CD1c-positive myeloid dendritic cell (primary cell): Measurements from ENCODE around the gene AMOTL2.

Experiments used
- DNase-seq: peaks from one replicate; pipeline ENCODE4 v3.0.0-alpha.2; 2016; ENCODE audit errors: extremely low spot score

AMOTL2 gene

GRCh38 chr3:134315286-134316106 is 58.8 kb downstream of the AMOTL2 start:
- no peak for DNase-seq

DNA sequence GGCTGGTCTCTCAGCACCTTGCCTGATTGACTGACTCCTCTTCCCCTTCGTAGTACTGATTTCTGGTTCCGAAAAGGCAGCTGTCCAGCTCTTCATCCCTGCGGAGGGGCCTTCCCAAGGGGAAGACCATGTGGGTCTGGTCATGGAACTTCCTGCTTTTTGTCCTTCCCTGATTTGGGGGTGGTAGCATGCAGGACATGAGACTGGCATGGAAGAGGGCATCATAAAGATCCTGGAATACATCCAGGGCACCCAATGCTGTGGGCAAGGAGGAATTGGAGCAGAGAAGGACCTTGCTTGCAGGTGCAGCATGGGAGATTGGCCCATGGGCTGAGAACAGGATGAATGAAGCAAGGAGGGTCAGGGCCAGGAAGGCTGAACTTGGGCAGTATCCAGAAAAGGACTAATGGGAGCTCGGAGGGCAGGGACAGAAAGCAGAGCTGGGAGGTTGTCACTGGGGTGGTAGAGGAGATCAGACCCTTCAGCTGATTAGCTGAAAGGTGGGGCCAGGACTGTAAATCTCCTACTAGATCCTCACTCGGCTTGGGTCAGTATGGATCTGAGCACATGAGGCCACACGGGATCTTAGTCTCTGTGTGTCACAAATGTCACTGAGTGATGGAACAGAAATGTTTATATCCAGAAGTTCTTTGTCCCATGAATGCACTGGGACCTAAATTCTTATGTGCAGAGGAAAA is 59.5 kb downstream of the AMOTL2 start:
- DNase-seq: no peak

DNA sequence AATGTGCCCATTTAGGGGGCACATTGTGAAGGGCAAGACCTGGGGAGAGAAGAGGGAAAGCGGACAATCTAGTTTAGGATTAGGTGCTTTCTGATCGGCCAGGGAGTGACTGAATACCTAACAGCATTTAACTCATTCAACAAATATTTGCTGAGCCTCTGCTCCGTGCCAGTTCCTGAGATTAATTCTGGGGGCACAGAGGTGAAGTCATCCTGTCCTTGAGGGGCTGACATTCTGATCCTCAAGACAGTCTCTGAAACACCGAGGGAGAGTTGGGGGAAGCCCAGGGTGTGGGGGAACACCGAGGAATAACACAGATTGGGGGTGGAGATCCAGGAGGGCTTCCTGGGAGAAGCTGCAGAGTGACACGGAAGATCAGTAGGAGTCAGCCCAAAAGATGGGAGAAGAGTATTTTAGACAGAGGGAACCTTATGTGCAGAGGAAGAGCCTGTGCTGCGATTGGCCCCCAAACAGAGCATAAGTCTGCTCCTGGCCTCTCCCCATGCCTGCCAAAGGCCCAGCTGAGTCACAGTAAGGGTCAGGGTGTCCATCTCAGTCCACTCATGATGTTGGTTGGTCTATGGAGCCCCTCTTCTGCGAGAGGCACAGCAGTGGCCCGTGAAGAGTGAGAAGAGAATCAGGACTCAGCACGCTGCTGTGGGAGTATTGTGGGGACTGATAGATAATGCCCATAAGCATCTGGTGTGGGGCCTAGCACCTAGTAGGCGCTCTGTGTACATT is 60.2 kb downstream of the AMOTL2 start:
- DNase-seq: no peak

DNA sequence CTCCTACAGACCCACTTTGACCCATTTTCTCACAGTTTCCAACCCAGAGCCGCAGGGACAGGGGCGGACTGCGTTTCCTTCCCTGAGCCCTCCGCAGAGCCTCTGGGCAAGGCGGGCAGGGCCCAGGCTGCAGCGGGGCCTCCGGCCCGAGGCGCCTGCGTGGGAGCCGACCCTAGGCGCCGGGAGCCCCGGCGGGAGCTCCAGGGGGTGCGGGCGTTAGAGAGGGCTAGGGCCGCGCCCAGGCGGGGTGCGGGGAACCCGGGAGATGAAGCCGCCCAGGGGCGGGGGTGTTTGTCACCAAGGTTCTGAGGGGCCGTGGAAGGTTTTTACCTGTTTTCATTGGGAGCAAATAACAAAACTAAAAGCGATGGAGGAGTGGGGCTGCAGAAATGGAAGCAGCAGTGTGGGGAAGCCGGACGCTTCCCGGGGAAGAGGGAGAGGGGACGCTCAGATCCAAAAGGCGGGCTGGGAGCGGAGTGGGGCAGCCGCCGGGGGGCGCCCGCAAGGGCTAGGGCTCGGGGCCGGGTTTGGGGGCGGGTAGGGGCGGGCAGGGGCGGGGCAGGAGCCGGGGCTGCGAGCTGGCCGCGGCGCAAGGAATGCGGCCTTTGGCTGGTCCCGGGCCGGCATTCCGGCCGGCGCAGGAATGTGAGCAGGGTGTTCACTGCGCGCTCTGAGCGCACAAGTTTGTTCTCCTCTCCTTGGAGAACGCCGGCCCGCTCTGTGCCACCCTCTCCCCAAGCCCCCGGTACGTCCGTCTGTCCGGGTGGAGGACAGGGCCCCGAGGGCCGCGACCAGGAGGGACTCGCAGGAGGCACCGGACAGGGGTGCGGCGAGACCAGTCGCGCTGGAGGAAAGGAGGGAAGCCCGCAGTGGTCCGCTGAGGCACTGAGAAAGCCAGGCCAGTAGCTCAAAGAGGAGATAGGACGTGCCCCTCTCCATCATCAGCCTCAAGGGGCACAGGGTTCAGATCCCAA is 61.1 kb downstream of the AMOTL2 start:
- no peak for DNase-seq

- DNase-seq: peak; percentile 21
Observed at GRCh38 chr3:134312072-134312872, 62.0 kb downstream of the AMOTL2 start.

DNA sequence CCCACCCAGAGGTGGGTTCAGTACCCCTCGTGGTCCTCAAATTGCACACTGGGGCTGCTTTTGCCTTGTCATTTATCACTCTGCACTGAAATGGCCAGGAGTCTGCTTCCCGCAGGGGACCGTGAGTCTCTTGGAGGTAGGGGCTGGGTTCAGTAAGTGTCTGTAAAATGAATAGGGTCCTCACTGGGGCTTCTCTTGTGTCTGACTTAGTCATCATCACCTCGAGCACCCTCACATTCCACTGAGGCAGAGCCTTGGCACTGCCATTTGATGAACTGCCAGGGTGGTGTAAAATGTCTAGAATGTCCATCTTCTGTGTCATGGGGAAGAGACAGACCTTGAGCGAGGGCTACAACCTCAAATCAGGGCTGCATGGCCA is 62.6 kb downstream of the AMOTL2 start:
- no peak for DNase-seq

DNA sequence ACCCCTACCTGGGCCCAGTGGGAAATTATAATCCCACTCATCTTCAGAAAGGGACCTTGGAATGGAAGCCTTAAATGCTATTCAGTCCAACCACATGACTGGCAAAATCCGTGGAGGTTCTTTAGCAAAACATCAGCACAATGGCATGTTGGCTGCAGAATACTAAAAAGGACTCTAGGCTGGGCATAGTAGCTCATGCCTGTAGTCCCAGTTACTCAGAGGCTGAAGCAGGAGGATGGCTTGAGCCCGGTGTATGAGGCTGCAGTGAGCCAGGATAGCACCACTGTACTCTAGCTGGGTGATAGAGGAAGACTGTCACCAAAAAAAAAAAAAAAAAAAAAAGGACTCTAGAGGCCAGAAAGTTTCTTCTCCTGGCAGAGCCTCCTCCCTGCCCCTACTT is 63.0 kb downstream of the AMOTL2 start:
- no peak for DNase-seq

DNA sequence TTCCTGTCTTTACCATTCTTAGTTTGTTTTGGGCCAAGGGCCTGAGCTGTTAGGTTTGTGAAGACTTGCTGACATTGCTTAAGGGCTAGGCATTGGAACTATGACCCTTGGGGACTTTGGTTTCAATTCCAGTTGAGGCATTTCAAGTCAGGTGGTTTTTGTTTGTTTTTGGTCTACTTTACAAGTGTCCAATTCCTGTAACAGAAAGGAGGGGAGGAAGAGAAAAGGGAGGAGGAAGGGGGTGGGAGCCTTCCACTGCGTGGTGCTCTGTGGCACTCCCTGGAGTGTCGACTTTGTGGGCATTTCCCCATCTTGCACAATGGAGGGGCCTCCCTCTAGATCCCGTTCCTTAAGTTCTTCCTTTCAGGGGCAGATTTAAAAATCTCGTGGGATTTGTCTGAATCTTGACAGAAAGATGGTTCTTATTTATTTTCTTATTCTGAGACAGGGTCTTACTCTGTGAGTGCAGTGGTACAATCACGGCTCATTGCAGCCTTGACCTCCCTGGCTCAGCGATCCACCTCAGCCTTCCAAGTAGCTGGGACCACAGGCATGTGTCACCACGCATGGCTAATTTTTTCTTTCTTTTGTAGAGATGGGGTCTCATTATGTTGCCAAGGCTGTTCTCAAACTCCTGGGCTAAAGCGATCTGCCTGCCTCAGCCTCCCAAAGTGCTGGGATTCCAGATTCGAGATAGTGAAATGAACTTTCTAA is 64.1 kb downstream of the AMOTL2 start:
- DNase-seq: no peak

DNA sequence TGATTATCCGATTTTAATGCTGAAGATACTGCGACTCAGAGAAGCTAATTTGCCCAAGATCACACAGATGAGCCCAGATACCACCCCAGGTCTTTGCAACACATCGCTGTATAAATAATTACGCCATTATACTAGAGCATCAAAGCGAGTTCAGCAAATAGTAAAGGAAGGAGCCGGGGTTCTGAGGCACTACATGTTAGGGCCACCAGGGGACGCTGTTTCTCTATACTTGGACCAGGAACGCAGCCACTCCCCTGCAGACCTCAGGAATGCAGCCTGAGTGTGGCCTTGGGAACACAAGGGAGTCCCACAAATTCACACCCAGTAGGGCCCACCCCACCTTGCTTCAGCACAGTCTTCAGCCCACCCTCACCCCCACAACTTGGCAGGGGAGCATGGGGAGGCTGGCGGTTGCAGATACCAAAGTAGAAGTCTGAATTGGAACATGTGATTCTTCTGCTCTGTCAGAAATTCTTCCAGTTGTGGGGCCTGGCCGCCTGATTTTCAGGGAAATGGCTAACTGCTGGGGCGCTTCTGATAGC is 65.8 kb downstream of the AMOTL2 start:
- peak; percentile 82 for DNase-seq

- no peak for DNase-seq
Observed at GRCh38 chr3:134307425-134307824, 66.8 kb downstream of the AMOTL2 start.

- no peak for DNase-seq
Observed at GRCh38 chr3:134306320-134306719, 67.9 kb downstream of the AMOTL2 start.
